ENCODE results near the gene PRPF39. TPM values are rescaled to one million over a fixed set of nuclear protein-coding genes. Genes with fewer than 3 reads are reported as not detected.

The PRPF39 gene
- total RNA-seq, 1 donor: 32.7 TPM

DNA sequence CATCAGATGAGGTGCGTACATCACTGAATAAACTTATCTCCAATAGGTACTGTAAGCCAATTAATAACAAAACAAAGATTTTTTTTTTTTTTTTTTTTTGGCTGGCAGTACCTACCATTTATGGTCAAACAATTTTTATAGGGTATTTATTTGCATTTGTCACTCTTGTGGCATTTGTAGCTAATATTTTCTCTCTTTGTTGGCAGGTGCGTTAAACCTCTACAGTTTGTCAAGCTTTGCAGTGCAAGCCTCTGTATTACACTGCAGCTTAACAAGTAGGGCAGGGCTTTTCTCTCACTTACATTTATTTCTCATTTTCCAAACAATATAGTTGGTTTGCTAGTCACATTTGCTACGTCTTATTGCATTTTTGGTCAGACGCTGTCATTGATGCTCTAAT lies 12.3 kb downstream of the PRPF39 start:
- DNase-seq (ENCODE audit: low read depth): no peak
- H3K4me3 ChIP-seq (ENCODE audit: low read depth, low read length): no peak overlapping the region
- TF ChIP-seq, protein P1, sequence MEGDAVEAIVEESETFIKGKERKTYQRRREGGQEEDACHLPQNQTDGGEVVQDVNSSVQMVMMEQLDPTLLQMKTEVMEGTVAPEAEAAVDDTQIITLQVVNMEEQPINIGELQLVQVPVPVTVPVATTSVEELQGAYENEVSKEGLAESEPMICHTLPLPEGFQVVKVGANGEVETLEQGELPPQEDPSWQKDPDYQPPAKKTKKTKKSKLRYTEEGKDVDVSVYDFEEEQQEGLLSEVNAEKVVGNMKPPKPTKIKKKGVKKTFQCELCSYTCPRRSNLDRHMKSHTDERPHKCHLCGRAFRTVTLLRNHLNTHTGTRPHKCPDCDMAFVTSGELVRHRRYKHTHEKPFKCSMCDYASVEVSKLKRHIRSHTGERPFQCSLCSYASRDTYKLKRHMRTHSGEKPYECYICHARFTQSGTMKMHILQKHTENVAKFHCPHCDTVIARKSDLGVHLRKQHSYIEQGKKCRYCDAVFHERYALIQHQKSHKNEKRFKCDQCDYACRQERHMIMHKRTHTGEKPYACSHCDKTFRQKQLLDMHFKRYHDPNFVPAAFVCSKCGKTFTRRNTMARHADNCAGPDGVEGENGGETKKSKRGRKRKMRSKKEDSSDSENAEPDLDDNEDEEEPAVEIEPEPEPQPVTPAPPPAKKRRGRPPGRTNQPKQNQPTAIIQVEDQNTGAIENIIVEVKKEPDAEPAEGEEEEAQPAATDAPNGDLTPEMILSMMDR (IDR thresholded peaks at IDR 0.05; ENCODE audit: insufficient read depth, low read length): no peak

- no peak overlapping the region for H3K4me3 ChIP-seq (ENCODE audit: low read depth, low read length)
- TF ChIP-seq, protein P1 (IDR thresholded peaks at IDR 0.05; ENCODE audit: insufficient read depth, low read length): no peak
- no peak for DNase-seq (ENCODE audit: low read depth)
Measured at GRCh38 chr14:45103806-45104205, 19.9 kb downstream of the PRPF39 start.

DNA sequence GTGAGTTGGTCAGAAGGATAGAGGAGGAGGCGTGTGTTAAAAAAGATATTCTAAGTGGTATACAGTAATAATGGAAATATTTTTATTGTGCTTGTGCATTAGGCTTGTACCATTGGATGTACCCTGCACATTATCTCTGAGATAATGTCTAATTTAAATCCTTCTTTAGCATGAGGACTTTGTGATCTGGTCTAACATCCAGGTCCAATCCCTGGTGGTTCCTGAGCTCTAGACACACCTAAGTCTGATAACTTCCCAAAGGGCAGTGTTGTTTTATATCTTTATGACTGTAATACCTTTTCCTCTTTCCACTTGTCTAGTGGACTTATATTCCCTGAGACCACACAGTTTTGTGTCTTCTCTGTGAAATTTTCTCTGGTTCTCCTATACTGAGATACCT lies 20.6 kb downstream of the PRPF39 start:
- TF ChIP-seq, protein P1 (IDR thresholded peaks at IDR 0.05; ENCODE audit: insufficient read depth, low read length): no peak
- no peak for DNase-seq (ENCODE audit: low read depth)
- no peak overlapping the region for H3K4me3 ChIP-seq (ENCODE audit: low read depth, low read length)

GRCh38 chr14:45112896-45113781 lies 29.2 kb downstream of the PRPF39 start:
- TF ChIP-seq, protein P1 (IDR thresholded peaks at IDR 0.05; ENCODE audit: insufficient read depth, low read length): no peak
- peak; percentile 9 for DNase-seq (ENCODE audit: low read depth)

GRCh38 chr14:45114327-45114726 lies 30.4 kb downstream of the PRPF39 start:
- H3K4me3 ChIP-seq (ENCODE audit: low read depth, low read length): no peak overlapping the region
- DNase-seq (ENCODE audit: low read depth): no peak
- TF ChIP-seq, protein P1 (IDR thresholded peaks at IDR 0.05; ENCODE audit: insufficient read depth, low read length): no peak

More at GRCh38 chr14:45112896-45113781, 29.2 kb downstream of the PRPF39 start:
- H3K4me3 ChIP-seq (ENCODE audit: low read depth, low read length): no peak overlapping the region

GRCh38 chr14:45118594-45118993 lies 34.7 kb downstream of the PRPF39 start:
- TF ChIP-seq, protein P1 (IDR thresholded peaks at IDR 0.05; ENCODE audit: insufficient read depth, low read length): no peak
- no peak for DNase-seq (ENCODE audit: low read depth)
- no peak overlapping the region for H3K4me3 ChIP-seq (ENCODE audit: low read depth, low read length)
